Endothelial cell (in vitro differentiated cells): Measurements from ENCODE around the gene ACY1. TPM values are rescaled to one million over a fixed set of nuclear protein-coding genes. Genes with fewer than 3 reads are reported as not detected.
A peak's percentile ranks its signal among the peaks of the same experiment; 100 is the strongest.

ENCODE experiments used
- DNase-seq: peaks from one replicate; pipeline ENCODE4 v3.0.0; 2021; ENCODE audit warnings: low spot score
- H3K27ac Mint-ChIP-seq: one replicate; pipeline ENCODE4 v1.8.0; 2021; ENCODE audit warnings: mixed read lengths, inconsistent platforms; ENCODE audit not compliant: unreplicated experiment
- H3K27me3 Mint-ChIP-seq: one replicate; pipeline ENCODE4 v1.8.0; 2021; ENCODE audit warnings: mild to moderate bottlenecking, moderate library complexity, mixed read lengths, inconsistent platforms; ENCODE audit not compliant: unreplicated experiment
- H3K36me3 Mint-ChIP-seq: one replicate; pipeline ENCODE4 v1.8.0; 2021; ENCODE audit warnings: mild to moderate bottlenecking, low read depth, mixed read lengths, inconsistent platforms; ENCODE audit not compliant: unreplicated experiment
- H3K4me1 Mint-ChIP-seq: one replicate; pipeline ENCODE4 v1.8.0; 2021; ENCODE audit warnings: mild to moderate bottlenecking, mixed read lengths, inconsistent platforms; ENCODE audit not compliant: unreplicated experiment
- H3K4me3 Mint-ChIP-seq: one replicate; pipeline ENCODE4 v1.8.0; 2021; ENCODE audit warnings: mild to moderate bottlenecking, mixed read lengths, inconsistent platforms; ENCODE audit not compliant: unreplicated experiment
- H3K9me3 Mint-ChIP-seq: one replicate; pipeline ENCODE4 v1.8.0; 2021; ENCODE audit warnings: mixed read lengths, inconsistent platforms; ENCODE audit not compliant: unreplicated experiment
- total RNA-seq: library from RNA; stranded (reverse); fragmentation: NEBNext Ultra II Directional; extraction: Animal tissue kit (Norgen Biotek cat#: 25700); gene quantifications from one replicate; pipeline ENCODE4 v1.2.1, GENCODE V29; 2021; ENCODE audit not compliant: unreplicated experiment
- TF ChIP-seq, protein P1 (sequence below): fragments of 200-600 bp; sonication (generic); IDR thresholded peaks from one replicate; pipeline ENCODE4 v1.5.0; 2021; ENCODE audit warnings: antibody characterized with exemption; ENCODE audit not compliant: unreplicated experiment

Gene ACY1
- total RNA-seq, 1 donor from 2014 or later, result 19.8 TPM

- no peak overlapping the region for H3K4me3 Mint-ChIP-seq
- no peak overlapping the region for H3K27ac Mint-ChIP-seq
- TF ChIP-seq, protein P1, sequence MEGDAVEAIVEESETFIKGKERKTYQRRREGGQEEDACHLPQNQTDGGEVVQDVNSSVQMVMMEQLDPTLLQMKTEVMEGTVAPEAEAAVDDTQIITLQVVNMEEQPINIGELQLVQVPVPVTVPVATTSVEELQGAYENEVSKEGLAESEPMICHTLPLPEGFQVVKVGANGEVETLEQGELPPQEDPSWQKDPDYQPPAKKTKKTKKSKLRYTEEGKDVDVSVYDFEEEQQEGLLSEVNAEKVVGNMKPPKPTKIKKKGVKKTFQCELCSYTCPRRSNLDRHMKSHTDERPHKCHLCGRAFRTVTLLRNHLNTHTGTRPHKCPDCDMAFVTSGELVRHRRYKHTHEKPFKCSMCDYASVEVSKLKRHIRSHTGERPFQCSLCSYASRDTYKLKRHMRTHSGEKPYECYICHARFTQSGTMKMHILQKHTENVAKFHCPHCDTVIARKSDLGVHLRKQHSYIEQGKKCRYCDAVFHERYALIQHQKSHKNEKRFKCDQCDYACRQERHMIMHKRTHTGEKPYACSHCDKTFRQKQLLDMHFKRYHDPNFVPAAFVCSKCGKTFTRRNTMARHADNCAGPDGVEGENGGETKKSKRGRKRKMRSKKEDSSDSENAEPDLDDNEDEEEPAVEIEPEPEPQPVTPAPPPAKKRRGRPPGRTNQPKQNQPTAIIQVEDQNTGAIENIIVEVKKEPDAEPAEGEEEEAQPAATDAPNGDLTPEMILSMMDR, result no peak
- DNase-seq, result no peak
- peaks cover 14% of the 10 kb centered on the region for H3K4me1 Mint-ChIP-seq
- H3K27me3 Mint-ChIP-seq, result peaks cover 7% of the 10 kb centered on the region
- no peaks in the 10 kb centered on the region for H3K9me3 Mint-ChIP-seq
- no peaks in the 10 kb centered on the region for H3K36me3 Mint-ChIP-seq
Measured at GRCh38 chr3:51984269-51984647, 923 bp downstream of the ACY1 start.

DNA sequence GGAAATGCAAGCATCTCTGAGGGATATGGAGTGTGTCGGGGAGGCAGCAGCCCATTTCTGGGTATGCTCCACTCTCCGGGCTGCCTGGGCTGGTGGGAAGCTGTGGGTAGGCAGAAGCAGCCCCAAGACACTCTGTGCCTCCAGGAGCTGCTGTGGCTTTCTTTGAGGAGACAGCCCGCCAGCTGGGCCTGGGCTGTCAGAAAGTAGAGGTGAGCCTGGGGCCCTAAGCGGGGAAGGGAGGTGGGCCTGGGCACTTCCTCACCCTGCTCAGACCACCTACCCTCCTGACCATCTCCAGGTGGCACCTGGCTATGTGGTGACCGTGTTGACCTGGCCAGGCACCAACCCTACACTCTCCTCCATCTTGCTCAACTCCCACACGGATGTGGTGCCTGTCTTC is 1.7 kb downstream of the ACY1 start:
- H3K36me3 Mint-ChIP-seq, result no peaks in the 10 kb centered on the region
- no peak for DNase-seq
- H3K27ac Mint-ChIP-seq, result no peak overlapping the region
- peaks cover 14% of the 10 kb centered on the region for H3K4me1 Mint-ChIP-seq
- no peaks in the 10 kb centered on the region for H3K9me3 Mint-ChIP-seq
- H3K27me3 Mint-ChIP-seq, result peaks cover 7% of the 10 kb centered on the region
- TF ChIP-seq, protein P1, result no peak
- peak overlapping the region; percentile 65 for H3K4me3 Mint-ChIP-seq

GRCh38 chr3:51986010-51986947 is 2.9 kb downstream of the ACY1 start:
- Mint-ChIP-seq H3K27ac (no peak overlapping the region), H3K36me3 (peaks cover 2% of the 10 kb centered on the region), H3K27me3 (peaks cover 6% of the 10 kb centered on the region), H3K9me3 (no peaks in the 10 kb centered on the region), H3K4me3 (no peak overlapping the region), H3K4me1 (peaks cover 14% of the 10 kb centered on the region)
- TF ChIP-seq, protein P1, result no peak
- no peak for DNase-seq

- TF ChIP-seq, protein P1, result no peak
- Mint-ChIP-seq H3K9me3 (no peaks in the 10 kb centered on the region), H3K36me3 (peaks cover 7% of the 10 kb centered on the region), H3K4me1 (peaks cover 11% of the 10 kb centered on the region), H3K4me3 (no peak overlapping the region), H3K27me3 (peaks cover 5% of the 10 kb centered on the region), H3K27ac (no peak overlapping the region)
- no peak for DNase-seq
Measured at GRCh38 chr3:51987568-51987967, 4.2 kb downstream of the ACY1 start.
